Liver (tissue), 3 donors: ENCODE data around the gene TNFAIP3.

Experiments
- CTCF ChIP-seq: fragments of 150-350 bp; IDR thresholded peaks from 2 replicates; pipeline ENCODE4 v1.5.1; 2017; ENCODE audit warnings: improper control_type of control experiment, low read depth, low read length; ENCODE audit not compliant: missing input control
- MAX ChIP-seq: IDR thresholded peaks from 2 replicates; pipeline ENCODE4 v1.6.1; 2016; ENCODE audit warnings: antibody characterized with exemption
- RAD21 ChIP-seq, 2 donors: IDR thresholded peaks; 2 replicates each; pipeline ENCODE4 v1.6.1; 2016; ENCODE audit warnings: antibody characterized with exemption in 2 of 2, mild to moderate bottlenecking in 2 of 2
- TAF1 ChIP-seq: conservative IDR thresholded peaks from 2 replicates; pipeline ENCODE4 v1.6.1; 2016; ENCODE audit warnings: antibody characterized with exemption, mild to moderate bottlenecking
- donor health status: healthy.
- donor health status: healthy.

- TF ChIP-seq CTCF (no peak), TAF1 (no peak), RAD21 (IDR thresholded peaks at IDR 0.05) (no peak), MAX (no peak)
Measured at GRCh38 chr6:137883400-137884148, 16.5 kb downstream of the TNFAIP3 start.
